ENCODE results near the gene SLC6A2.

Gene SLC6A2

GRCh38 chr16:55678161-55678821, 22.5 kb downstream of the SLC6A2 start:
- DNase-seq: no peak

- DNase-seq: no peak
Observed at GRCh38 chr16:55682086-55682485, 26.3 kb downstream of the SLC6A2 start.

GRCh38 chr16:55685973-55686372, 30.2 kb downstream of the SLC6A2 start:
- DNase-seq: no peak

GRCh38 chr16:55686671-55687070, 30.9 kb downstream of the SLC6A2 start:
- DNase-seq: no peak

GRCh38 chr16:55687802-55688201, 32.0 kb downstream of the SLC6A2 start:
- no peak for DNase-seq

GRCh38 chr16:55690841-55691240, 35.1 kb downstream of the SLC6A2 start:
- no peak for DNase-seq

- no peak for DNase-seq
Observed at GRCh38 chr16:55691771-55692170, 36.0 kb downstream of the SLC6A2 start.

GRCh38 chr16:55695595-55695994, 39.8 kb downstream of the SLC6A2 start:
- no peak for DNase-seq

GRCh38 chr16:55697867-55698266, 42.1 kb downstream of the SLC6A2 start:
- DNase-seq: no peak

GRCh38 chr16:55698331-55698730, 42.5 kb downstream of the SLC6A2 start:
- no peak for DNase-seq

- DNase-seq: no peak
Observed at GRCh38 chr16:55698946-55699345, 43.2 kb downstream of the SLC6A2 start.

GRCh38 chr16:55699616-55700015, 43.8 kb downstream of the SLC6A2 start:
- DNase-seq: no peak

GRCh38 chr16:55700067-55700466, 44.3 kb downstream of the SLC6A2 start:
- no peak for DNase-seq

GRCh38 chr16:55700961-55701360, 45.2 kb downstream of the SLC6A2 start:
- DNase-seq: no peak

- DNase-seq: peak; percentile 58
Observed at GRCh38 chr16:55701442-55702319, 45.9 kb downstream of the SLC6A2 start.

GRCh38 chr16:55703003-55704001, 47.5 kb downstream of the SLC6A2 start:
- DNase-seq: peak; percentile 63

GRCh38 chr16:55706739-55707384, 51.1 kb downstream of the SLC6A2 start:
- no peak for DNase-seq

- DNase-seq: no peak
Observed at GRCh38 chr16:55709801-55710200, 54.0 kb downstream of the SLC6A2 start.

- peak; percentile 3 for DNase-seq
Observed at GRCh38 chr16:55710466-55710865, 54.7 kb downstream of the SLC6A2 start.

GRCh38 chr16:55711959-55712876, 56.4 kb downstream of the SLC6A2 start:
- peak; percentile 26 for DNase-seq

GRCh38 chr16:55713103-55713502, 57.3 kb downstream of the SLC6A2 start:
- no peak for DNase-seq
